ENCODE results near the gene CLDN10. TPM values are rescaled to one million over a fixed set of nuclear protein-coding genes. Genes with fewer than 3 reads are reported as not detected.

CLDN10 gene
- total and polyA plus RNA-seq, 2 of the 8 experiments (the other 6 are each of a cell fraction or from before 2014, with no cell fraction given), result 41.2 to 43.6 TPM

DNA sequence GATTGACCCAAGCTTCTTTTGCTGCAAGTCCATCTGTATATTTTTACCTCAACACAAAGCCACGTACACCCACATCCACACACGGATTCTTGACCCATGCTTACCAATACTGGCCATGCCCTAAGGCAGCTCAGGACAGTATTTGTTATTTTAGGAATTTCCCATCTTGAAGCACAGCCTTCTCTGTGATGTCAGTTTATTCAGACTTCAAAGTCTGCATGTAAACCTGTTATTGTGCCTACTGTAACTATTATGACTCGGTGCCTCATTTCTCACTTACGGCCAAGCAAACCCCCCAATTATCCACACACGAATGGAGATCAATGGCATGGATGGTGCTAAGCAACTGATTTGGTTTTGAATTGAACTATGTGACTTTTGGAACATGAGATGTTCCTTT is 17.5 kb downstream of the CLDN10 start:
- Histone ChIP-seq H2BK15ac (ENCODE audit: low read length) (no peak overlapping the region), H2BK12ac (ENCODE audit: low read depth, low read length) (no peak overlapping the region), H4K5ac (ENCODE audit: insufficient read length, low read depth, low read length) (no peak overlapping the region), H3K9ac (replicated peaks in 1 of 4; ENCODE audit: extremely low read depth in 1 of 4, low read depth in 3 of 4, low read length in 3 of 4) (no peak overlapping the region), H3K23ac (ENCODE audit: insufficient read length) (no peak overlapping the region), H4K8ac (ENCODE audit: extremely low read depth, insufficient read depth, low read length) (no peak overlapping the region), H3K79me2 (ENCODE audit: control insufficient read depth in 1 of 2, insufficient read depth in 2 of 2, low read length in 2 of 2) (no peaks in the 10 kb centered on the region), H3K56ac (replicated peaks; ENCODE audit: insufficient read length, low read depth, low read length) (no peak overlapping the region), H3K27me3 (replicated peaks in 1 of 4; ENCODE audit: control insufficient read depth in 3 of 4, extremely low read depth in 1 of 4, insufficient read depth in 3 of 4, low read length in 3 of 4) (no peaks in the 10 kb centered on the region), H3K27ac (ENCODE audit: low read depth, low read length) (no peak overlapping the region), H3K4me3 (ENCODE audit: extremely low read depth in 1 of 4, insufficient read depth in 2 of 4, low read depth in 3 of 4, low read length in 4 of 4) (no peak overlapping the region), H3K4ac (replicated peaks; ENCODE audit: insufficient read length, low read depth, low read length) (no peak overlapping the region), H2BK5ac (ENCODE audit: low read depth, low read length) (no peak overlapping the region), H2BK20ac (ENCODE audit: low read length) (no peak overlapping the region), H2AK5ac (ENCODE audit: low read depth, low read length) (no peak overlapping the region), H2BK120ac (replicated peaks; ENCODE audit: low read depth, low read length) (no peak overlapping the region), H3K9me3 (ENCODE audit: insufficient read depth in 2 of 2, low read depth in 1 of 2, low read length in 1 of 2) (no peaks in the 10 kb centered on the region), H3K4me1 (replicated peaks in 1 of 4; ENCODE audit: control insufficient read depth in 3 of 4, insufficient read depth in 4 of 4, low read length in 3 of 4) (no peaks in the 10 kb centered on the region), H3K4me2 (ENCODE audit: insufficient read depth in 1 of 2, low read depth in 2 of 2, low read length in 2 of 2) (no peak overlapping the region), H3K36me3 (ENCODE audit: control insufficient read depth in 2 of 4, insufficient read depth in 4 of 4, low read length in 3 of 4) (peaks cover 0 to 4% (median 2%) of the 10 kb centered on the region in 4 experiments; a peak in 2 of 8 replicates), H3K23me2 (ENCODE audit: low read depth, low read length) (no peaks in the 10 kb centered on the region), H3K14ac (ENCODE audit: insufficient read length) (no peak overlapping the region), H2AFZ (ENCODE audit: low read length) (no peak overlapping the region), H3K18ac (ENCODE audit: extremely low read depth, low read length) (no peak overlapping the region), H4K91ac (replicated peaks; ENCODE audit: insufficient read length, low read length) (no peak overlapping the region), H4K20me1 (replicated peaks in 1 of 2; ENCODE audit: control insufficient read depth in 1 of 2, insufficient read depth in 2 of 2, low read length in 2 of 2) (peaks cover 0 to 3% of the 10 kb centered on the region in 2 experiments), H3K79me1 (ENCODE audit: low read depth, low read length) (no peaks in the 10 kb centered on the region)
- no peak for DNase-seq (ENCODE audit: low read depth in 1 of 2, low spot score in 2 of 2)
- 93% methylated on average over 5 of the region's 5 CpGs; no CpG with 5 or more reads in 1 of the 2 experiments for WGBS, 2 experiments (ENCODE audit: extremely low coverage in 1 of 2, insufficient coverage in 1 of 2, insufficient read length in 1 of 2, insufficient replicate concordance in 2 of 2, low coverage in 1 of 2, low lambda C conversion rate in 2 of 2, missing lambda C conversion rate in 1 of 2)
- CTCF ChIA-PET (ENCODE audit: partially characterized antibody), result interaction anchor here (0.6 to 1.1 kb wide), 2 partner anchors 91 to 853 kb away, joined by 3 read pairs; no protein-coding TSS in a partner anchor
- FAIRE-seq, result no peak
- POLR2A ChIA-PET (ENCODE audit: partially characterized antibody), result no interaction called here
- TF ChIP-seq SUZ12 (IDR thresholded peaks at IDR 0.05; ENCODE audit: low read length), result no peak
- no peak for TF ChIP-seq RNF2 (IDR thresholded peaks at IDR 0.05; ENCODE audit: borderline replicate concordance, low read depth, low read length, missing control alignments, poor library complexity, severe bottlenecking)
- no peak for TF ChIP-seq ATF3 (IDR thresholded peaks at IDR 0.05; ENCODE audit: insufficient read depth, low read depth, low read length)
- no peak for TF ChIP-seq KDM5A (IDR thresholded peaks at IDR 0.05; ENCODE audit: low read length)
- TF ChIP-seq ASH2L (IDR thresholded peaks at IDR 0.05; ENCODE audit: low read length), result no peak
- no peak for TF ChIP-seq HDAC2 (IDR thresholded peaks at IDR 0.05; ENCODE audit: borderline replicate concordance in 1 of 2, low read depth in 2 of 2, low read length in 2 of 2)
- no peak for TF ChIP-seq EP300 (IDR thresholded peaks at IDR 0.05; ENCODE audit: borderline replicate concordance in 1 of 2, low read depth in 2 of 2, low read length in 2 of 2)
- TF ChIP-seq TCF12 (IDR thresholded peaks at IDR 0.05; ENCODE audit: low read depth, low read length), result no peak
- TF ChIP-seq, protein P1, sequence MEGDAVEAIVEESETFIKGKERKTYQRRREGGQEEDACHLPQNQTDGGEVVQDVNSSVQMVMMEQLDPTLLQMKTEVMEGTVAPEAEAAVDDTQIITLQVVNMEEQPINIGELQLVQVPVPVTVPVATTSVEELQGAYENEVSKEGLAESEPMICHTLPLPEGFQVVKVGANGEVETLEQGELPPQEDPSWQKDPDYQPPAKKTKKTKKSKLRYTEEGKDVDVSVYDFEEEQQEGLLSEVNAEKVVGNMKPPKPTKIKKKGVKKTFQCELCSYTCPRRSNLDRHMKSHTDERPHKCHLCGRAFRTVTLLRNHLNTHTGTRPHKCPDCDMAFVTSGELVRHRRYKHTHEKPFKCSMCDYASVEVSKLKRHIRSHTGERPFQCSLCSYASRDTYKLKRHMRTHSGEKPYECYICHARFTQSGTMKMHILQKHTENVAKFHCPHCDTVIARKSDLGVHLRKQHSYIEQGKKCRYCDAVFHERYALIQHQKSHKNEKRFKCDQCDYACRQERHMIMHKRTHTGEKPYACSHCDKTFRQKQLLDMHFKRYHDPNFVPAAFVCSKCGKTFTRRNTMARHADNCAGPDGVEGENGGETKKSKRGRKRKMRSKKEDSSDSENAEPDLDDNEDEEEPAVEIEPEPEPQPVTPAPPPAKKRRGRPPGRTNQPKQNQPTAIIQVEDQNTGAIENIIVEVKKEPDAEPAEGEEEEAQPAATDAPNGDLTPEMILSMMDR (IDR thresholded peaks at IDR 0.05; ENCODE audit: control extremely low read depth in 1 of 3, insufficient read depth in 1 of 3, low read depth in 1 of 3, low read length in 3 of 3), result no peak
